OCI-M2 (cell line): Measurements from ENCODE around the gene MINDY1.

Experiments
- DNase-seq: peaks from one replicate; lab custom pipeline; 2025; ENCODE audit not compliant: unreplicated experiment; lab: John Stamatoyannopoulos, UW

MINDY1 gene

DNA sequence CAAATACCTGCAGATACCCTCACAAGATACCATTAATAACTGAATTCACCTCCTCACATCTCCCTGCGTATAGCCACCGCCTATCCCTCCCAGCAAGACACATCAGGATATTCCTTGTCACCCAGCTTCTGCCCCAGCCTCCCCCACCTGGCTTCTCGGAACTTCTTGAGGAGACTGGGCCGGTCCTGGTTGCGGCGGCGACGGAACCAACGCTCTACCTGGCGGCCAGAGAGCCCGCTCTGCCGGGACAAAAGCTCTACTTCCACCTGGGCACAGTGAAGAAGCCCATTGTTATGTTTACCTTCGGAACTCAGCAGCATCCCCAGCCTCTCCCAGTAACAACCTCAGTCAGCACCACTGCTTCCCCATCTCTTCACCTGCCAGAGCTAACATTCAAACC lies 38.8 kb downstream of the MINDY1 start:
- no peak for DNase-seq

DNA sequence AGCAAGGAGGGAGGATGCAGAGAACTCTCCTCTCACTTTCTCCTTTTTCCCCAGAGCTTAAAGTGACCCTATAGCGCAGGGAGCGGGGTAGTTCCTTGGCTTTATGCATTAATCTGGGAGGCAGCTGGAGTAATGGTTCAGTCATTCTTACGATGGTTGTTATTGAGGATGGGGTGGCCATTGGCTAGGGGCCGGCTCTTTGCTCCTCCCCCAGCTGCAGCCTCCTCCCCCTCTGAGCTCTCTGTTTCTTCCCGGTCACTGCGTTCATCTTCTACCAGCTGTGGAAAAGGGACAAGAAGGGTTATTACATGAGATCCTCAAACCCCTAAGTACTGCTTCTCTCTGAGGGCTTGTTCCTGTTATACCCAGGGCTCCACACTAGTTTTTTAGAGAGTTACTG lies 40.7 kb downstream of the MINDY1 start:
- DNase-seq, result no peak

GRCh38 chr1:150965605-150966004 lies 41.1 kb downstream of the MINDY1 start:
- no peak for DNase-seq

DNA sequence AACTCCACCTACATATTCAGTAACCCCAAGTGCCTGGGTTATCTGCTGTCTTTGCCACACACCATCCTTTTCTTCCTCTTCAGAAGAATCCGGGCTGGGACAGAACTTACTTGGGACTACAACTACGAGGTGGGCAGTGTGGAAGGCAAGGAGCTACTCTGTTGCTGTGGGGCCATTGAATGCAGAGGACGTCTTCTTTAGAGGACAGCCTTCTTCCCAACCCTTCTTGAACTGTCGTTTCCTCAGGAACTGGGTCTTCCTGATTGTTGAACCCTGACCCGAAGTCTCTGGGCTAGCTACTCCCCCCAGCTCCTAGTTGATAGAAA lies 42.6 kb downstream of the MINDY1 start:
- DNase-seq, result no peak

GRCh38 chr1:150963321-150964163 lies 43.2 kb downstream of the MINDY1 start:
- no peak for DNase-seq

DNA sequence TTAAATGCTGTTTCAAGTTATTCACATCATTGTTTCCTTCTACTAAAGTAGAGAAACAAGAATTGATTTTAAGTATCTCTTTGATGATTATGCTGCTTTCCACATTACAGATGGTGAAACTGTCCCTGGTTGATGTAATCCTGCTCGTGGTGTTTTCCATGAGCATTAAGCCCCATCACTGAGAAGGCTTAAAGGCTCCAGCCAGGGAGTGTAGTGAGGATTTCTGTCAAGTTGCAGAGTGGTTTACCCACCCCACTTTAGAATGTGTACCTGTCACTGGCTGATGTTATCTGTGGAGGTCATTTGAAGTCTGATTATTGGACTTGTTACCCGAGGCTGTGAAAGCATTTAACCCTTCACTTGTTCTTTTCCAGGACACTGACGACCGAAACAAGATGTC lies 44.9 kb downstream of the MINDY1 start:
- no peak for DNase-seq

DNA sequence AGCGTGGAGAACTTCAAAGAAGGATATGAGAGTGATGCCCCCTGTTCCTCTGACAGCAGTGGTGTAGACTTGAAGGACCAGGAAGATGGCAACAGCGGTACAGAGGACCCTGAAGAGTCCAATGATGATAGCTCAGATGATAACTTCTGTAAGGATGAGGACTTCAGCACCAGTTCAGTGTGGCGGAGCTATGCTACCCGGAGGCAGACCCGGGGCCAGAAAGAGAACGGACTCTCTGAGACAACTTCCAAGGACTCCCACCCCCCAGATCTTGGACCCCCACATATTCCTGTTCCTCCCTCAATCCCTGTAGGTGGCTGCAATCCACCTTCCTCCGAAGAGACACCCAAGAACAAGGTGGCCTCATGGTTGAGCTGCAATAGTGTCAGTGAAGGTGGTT lies 46.1 kb downstream of the MINDY1 start:
- DNase-seq, result no peak

GRCh38 chr1:150957666-150958065 lies 49.0 kb downstream of the MINDY1 start:
- DNase-seq, result no peak

DNA sequence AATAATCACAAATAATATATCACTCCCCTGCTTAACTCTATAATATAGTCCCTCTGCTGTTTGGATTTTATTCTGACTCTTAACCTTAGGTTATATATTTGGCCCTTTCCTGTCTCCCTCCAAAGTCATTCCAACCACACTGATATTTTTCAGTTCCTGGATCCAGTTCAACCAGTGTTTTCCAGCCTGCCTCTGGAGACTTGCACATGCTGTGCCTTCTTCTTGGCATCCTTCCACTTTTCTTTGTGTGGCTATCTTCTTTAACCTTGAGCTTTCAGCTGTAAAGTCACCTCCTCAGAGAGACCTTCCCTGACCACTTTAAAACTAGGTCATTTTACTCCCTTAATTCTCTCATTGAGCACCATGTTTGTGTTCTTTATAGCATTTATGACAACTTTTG lies 51.4 kb downstream of the MINDY1 start:
- DNase-seq, result no peak

DNA sequence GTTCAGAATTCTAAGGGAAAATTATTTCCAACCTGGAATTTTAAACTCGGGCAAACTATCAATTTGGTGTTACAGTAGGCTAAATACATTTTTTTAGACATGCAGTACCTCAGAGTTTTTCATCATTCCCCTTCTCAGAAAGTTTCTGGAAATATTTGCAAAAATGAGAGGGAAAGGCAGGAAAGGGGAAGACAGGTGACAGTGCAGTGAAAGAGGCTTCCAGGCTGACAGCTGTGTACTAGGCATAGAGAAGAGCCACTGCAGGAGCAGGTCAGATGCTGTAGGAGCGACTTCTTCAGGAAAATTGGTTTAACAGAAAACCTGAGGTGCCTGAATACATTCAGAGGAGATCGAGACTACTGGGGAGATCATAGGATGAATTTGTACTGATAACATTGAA lies 52.0 kb downstream of the MINDY1 start:
- no peak for DNase-seq
